Neutrophil (primary cell): Measurements from ENCODE around the gene GABBR2.

ENCODE experiments used
- H3K27ac ChIP-seq: fragments of 200-600 bp; sonication (generic); 2 replicates; pipeline ENCODE4 v1.5.1; 2016; ENCODE audit warnings: mild to moderate bottlenecking, moderate library complexity
- H3K27me3 ChIP-seq: fragments of 200-600 bp; sonication (generic); 2 replicates; pipeline ENCODE4 v1.6.0; 2016; ENCODE audit warnings: mild to moderate bottlenecking
- H3K36me3 ChIP-seq: fragments of 200-600 bp; sonication (generic); 2 replicates; pipeline ENCODE4 v1.5.1; 2017
- H3K4me1 ChIP-seq, 2 experiments: fragments of 200-600 bp in 1 of 2; sonication (generic) in 1 of 2; 1 replicate in 1 of 2; 2 replicates in 1 of 2; pipeline versions ENCODE4 v1.5.1 to v1.6.1; 2013 to 2016; ENCODE audit warnings: low read depth in 1 of 2, low read length in 1 of 2, mild to moderate bottlenecking in 1 of 2, moderate library complexity in 1 of 2; ENCODE audit not compliant: control insufficient read depth in 1 of 2, insufficient read depth in 1 of 2
- H3K4me3 ChIP-seq, 2 experiments: fragments of 200-600 bp in 1 of 2; sonication (generic) in 1 of 2; 1 replicate in 1 of 2; 2 replicates in 1 of 2; pipeline ENCODE4 v1.5.1; 2013 to 2016; ENCODE audit warnings: low read depth in 1 of 2, low read length in 1 of 2, mild to moderate bottlenecking in 1 of 2, moderate library complexity in 1 of 2
- H3K9me3 ChIP-seq: fragments of 200-600 bp; sonication (generic); 2 replicates; pipeline ENCODE4 v1.5.1; 2016
- TF ChIP-seq, protein P1 (sequence below): fragments of 200-600 bp; sonication (generic); IDR thresholded peaks from 2 replicates; pipeline ENCODE4 v1.5.1; 2016; ENCODE audit warnings: antibody characterized with exemption

Gene GABBR2

DNA sequence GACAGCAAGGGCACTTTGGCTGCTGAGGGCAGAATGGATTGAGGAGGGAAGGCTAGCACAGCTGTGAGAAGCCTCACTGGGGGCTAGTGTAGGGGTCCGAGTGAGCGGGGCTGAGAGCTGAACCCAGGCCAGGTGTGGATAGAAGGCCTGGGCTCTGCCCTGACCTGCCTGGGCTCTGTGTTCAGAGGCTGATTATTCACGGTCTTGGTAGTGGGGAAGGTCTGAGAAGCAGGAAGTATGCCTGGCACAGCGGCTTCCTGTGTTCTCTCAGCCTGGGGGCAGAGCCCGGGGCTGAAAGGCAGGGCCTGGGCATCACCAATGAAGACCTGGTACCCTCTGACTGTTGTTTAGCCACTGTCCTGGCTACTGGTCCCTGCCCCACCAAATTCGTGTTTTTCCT lies 316.9 kb downstream of the GABBR2 start:
- H3K4me3 ChIP-seq = no peak overlapping the region
- no peaks in the 10 kb centered on the region for H3K9me3 ChIP-seq
- TF ChIP-seq, protein P1, sequence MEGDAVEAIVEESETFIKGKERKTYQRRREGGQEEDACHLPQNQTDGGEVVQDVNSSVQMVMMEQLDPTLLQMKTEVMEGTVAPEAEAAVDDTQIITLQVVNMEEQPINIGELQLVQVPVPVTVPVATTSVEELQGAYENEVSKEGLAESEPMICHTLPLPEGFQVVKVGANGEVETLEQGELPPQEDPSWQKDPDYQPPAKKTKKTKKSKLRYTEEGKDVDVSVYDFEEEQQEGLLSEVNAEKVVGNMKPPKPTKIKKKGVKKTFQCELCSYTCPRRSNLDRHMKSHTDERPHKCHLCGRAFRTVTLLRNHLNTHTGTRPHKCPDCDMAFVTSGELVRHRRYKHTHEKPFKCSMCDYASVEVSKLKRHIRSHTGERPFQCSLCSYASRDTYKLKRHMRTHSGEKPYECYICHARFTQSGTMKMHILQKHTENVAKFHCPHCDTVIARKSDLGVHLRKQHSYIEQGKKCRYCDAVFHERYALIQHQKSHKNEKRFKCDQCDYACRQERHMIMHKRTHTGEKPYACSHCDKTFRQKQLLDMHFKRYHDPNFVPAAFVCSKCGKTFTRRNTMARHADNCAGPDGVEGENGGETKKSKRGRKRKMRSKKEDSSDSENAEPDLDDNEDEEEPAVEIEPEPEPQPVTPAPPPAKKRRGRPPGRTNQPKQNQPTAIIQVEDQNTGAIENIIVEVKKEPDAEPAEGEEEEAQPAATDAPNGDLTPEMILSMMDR = no peak

DNA sequence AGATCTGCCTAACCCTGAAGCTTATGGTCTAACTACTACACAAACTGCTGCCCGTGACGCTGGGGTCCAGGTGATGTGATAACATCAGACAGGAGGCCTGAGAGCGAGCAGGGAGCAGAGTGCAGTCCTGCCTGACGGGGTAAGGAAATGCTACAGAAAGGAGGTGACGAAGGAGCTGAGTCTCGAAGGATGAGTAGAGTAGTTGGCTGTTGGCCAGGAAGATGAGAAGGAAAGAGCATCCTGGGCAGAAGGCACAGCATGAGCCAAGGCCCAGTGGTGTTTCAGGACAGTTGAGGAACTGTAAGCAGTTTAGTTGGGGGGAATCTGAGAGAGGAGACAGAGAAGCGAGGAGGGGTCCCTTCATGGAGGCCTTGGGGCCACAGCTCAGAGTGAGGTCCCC lies 317.3 kb downstream of the GABBR2 start:
- H3K4me1 ChIP-seq = no peaks in the 10 kb centered on the region
- H3K4me3 ChIP-seq = no peak overlapping the region
- TF ChIP-seq, protein P1 = no peak
- H3K36me3 ChIP-seq = no peaks in the 10 kb centered on the region
- H3K27me3 ChIP-seq = no peaks in the 10 kb centered on the region
- H3K9me3 ChIP-seq = no peaks in the 10 kb centered on the region
- no peak overlapping the region for H3K27ac ChIP-seq

More for the DNA sequence above, 316.9 kb downstream of the GABBR2 start:
- H3K4me1 ChIP-seq = no peaks in the 10 kb centered on the region
- no peak overlapping the region for H3K27ac ChIP-seq
- H3K36me3 ChIP-seq = no peaks in the 10 kb centered on the region
- H3K27me3 ChIP-seq = no peaks in the 10 kb centered on the region

DNA sequence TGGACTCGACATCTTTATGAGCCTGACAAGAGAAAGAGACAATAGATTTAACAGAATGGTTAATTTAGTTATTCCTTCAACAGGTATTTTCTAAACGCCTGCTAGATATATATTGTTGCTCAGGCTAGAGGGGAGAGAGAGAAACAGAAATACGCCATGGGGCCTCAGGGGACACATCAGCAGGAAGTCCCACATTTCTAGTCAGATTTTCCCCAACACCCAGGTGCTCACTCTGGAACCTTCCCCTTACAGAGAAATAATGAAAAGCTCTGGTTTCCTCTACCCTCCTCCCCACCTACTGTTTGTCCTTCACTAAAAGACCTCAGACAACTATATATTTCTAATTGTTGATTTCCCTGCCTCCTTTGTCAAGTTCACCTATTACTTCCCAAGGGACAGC lies 323.0 kb downstream of the GABBR2 start:
- Histone ChIP-seq H3K27me3 (no peaks in the 10 kb centered on the region), H3K4me3 (no peak overlapping the region), H3K9me3 (no peaks in the 10 kb centered on the region), H3K4me1 (no peaks in the 10 kb centered on the region), H3K27ac (no peak overlapping the region), H3K36me3 (no peaks in the 10 kb centered on the region)
- TF ChIP-seq, protein P1 = no peak

DNA sequence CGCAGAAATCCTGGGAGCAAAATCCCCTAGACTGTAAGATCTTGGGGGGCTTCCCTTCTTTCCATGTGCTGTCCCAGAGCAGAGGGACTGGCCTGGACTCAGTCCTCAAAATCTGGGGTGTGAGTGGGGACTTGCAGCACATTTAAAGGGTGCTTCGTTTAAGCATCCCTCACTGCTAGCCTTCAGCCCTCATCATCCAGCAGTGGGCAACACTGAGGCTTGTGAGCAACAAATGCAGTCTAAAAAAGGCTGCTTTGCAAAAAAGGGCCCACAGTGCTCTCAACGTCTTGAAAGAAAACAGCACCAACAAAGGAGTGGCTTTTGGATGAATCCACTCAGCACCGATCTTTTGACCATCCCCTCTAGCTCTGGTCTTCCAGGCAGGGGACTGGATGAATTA lies 325.0 kb downstream of the GABBR2 start:
- Histone ChIP-seq H3K27ac (no peak overlapping the region), H3K36me3 (no peaks in the 10 kb centered on the region), H3K27me3 (no peaks in the 10 kb centered on the region), H3K4me3 (no peak overlapping the region), H3K4me1 (no peaks in the 10 kb centered on the region), H3K9me3 (no peaks in the 10 kb centered on the region)
- TF ChIP-seq, protein P1 = no peak

DNA sequence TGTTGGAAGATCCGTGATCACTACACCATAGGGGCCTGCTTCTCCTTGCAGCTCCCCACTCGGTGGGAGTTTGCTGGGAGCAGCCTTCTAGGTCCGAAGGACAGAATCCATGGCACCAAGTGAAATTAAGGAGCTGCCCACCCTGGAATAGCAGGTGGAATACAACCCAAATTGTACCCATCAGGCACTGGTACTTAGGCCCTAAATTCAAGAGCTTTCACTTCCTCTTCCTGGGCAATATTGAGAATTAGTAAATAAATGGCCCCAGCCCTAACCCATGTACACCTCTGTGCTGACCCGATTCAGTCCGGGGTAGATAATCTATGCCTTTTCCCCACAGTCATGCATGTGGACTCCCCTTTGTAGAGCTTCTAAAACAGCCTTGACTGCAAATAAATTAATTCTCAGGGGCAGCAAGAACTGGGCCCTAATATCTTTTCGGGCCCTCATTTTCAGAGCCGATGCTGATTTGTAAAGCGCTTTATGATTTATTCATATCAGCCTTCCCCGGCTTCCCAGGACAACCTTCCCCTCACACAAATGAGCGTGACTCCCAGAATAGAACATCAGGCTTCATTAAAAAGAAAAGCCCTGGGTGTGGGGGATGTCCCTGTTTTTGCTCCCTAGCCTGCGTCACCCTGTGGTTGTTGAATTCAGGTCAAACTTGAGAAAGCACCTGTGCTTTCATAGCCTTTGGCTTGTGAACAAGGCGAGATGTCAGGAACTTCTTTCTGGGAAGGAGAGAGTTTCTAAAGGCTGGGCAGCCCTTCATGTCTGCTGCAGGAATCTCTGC lies 327.2 kb downstream of the GABBR2 start:
- no peak overlapping the region for H3K27ac ChIP-seq
- H3K9me3 ChIP-seq = no peaks in the 10 kb centered on the region
- no peak overlapping the region for H3K4me3 ChIP-seq
- no peaks in the 10 kb centered on the region for H3K27me3 ChIP-seq
- no peaks in the 10 kb centered on the region for H3K36me3 ChIP-seq
- TF ChIP-seq, protein P1 = no peak
- H3K4me1 ChIP-seq = no peaks in the 10 kb centered on the region
